Measurements from ENCODE around the gene SH2D2A.

DNA sequence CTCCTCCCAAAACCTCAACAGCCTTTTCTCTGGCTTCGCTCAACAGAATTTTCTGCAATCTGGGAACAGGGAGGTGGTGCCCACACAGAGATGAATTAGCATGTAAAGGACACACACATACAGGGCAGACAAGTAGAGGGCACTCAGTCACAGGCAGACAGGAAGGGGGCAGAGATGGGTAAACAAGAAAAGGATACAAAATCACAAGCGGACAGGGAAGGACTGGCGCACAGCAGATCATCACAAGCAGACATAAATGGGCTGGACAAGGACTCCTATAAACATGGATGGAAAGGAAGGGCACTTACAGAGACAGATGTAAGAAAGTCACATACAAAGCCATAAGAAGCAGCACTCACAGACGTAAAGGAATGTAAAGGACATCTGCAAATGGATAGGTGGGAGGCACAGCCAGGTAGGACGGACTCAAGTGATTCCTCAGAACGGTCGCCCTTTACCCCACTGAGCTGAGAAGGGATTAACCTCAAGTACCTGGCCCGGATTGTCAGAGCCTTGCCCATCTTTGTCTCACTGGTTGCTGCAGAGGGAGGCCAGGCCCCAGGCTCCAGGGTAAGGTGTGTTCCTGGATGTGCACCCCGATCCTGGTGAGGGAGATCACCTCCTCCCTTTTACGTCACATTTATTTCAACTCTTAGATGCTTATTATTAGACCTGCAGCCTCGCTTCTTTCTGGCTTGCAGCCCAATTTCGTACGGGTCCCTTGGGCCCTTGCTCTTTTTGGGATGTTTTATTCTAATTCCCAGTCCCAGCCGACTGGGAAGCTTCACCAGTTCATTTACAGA is 50.1 kb downstream of the SH2D2A start:
- TF ChIP-seq GATA3 (IDR thresholded peaks at IDR 0.05; ENCODE audit: low read depth, low read length) = no peak
- TF ChIP-seq GATA2 (IDR thresholded peaks at IDR 0.05; ENCODE audit: low read depth, low read length) = no peak
